Renal cortical epithelial cell (primary cell): ENCODE measurements around the gene TREML1. TPM values are rescaled to one million over a fixed set of nuclear protein-coding genes. Genes with fewer than 3 reads are reported as not detected.
A peak's percentile ranks its signal among the peaks of the same experiment; 100 is the strongest.

Experiments used
- DNase-seq: peaks from one replicate; pipeline ENCODE4 v3.0.0-alpha.2; 2011; ENCODE audit warnings: low read depth
- total RNA-seq: library from RNA; depleted of rRNA; stranded (reverse); fragments of >200 nt; gene quantifications from 2 replicates; pipeline ENCODE4 v1.2.3, GENCODE V29; 2014

Gene TREML1
- total RNA-seq, 1 donor from 2014 or later: not detected

DNA sequence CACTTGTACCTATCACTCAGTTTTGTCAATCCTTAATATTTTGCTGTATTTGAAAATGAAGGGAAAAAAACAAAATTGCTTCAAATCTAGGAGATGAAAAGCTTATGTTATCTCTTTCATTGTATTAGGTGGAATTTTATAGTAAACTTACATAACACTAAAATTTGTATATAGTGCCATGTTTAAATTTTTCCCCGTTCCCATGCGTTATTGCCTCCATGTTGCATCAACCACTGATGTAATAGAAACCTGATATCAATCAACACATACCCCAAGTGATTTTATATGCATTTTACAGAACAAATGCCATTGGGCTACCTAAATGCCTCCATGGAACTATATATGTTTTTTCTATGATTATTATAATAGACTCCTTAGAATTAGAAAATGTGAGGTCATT lies 23.5 kb upstream of the TREML1 start:
- no peak for DNase-seq

DNA sequence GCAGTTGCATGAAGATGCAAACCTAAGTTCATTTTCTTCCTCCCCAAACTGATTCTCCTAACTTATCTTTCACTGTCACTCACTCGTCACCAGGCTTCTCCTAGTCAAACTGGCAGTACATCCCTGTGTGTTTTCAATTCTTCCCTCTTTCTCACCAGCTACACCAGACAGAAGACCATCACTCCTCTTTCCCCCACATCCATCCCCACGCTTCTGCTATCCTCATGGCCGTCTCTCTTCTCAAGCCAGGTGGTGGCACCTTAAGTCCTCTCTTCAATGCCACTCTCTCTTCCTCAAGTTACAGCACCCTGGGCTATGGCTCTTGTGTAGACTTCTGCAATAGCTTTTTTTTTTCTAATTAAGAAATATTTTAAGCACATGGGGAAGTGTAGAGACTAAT lies 23.1 kb upstream of the TREML1 start:
- no peak for DNase-seq

DNA sequence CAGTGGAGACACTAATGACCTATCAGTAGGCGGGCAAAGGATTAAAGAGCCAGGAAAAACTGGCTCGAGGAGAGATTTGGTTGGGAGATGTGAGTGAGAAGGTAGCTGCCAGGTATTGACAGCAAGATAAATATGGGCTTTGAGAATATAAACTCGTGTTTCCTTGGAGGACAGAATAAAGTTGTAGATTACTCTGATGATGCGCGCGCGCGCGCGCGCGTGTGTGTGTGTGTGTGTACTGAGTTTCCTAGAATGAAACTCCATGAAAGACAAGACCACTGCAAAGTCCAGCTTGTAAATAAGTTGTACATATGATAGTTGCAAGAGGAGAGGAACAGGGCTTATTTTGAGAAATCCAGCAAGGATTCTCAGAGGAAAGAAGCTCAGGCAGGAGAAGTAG lies 22.0 kb upstream of the TREML1 start:
- DNase-seq: no peak

DNA sequence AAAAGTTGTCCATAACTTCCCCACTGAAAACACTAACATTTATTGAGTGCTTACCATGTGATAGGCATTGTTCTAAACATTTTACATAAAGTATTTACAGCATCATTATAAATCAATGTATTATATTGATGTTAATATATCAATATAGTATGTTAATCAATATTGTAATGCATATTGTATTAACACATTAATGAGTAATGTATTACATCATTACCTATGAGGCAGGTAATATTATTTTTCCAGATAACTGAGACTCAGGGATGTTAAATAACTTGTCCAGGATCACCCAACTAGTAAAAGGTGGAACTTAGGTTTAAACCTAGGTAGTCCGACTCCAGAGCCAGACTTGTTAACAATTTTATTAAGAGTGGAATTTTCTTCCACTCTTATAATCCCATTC lies 20.9 kb upstream of the TREML1 start:
- DNase-seq: no peak

DNA sequence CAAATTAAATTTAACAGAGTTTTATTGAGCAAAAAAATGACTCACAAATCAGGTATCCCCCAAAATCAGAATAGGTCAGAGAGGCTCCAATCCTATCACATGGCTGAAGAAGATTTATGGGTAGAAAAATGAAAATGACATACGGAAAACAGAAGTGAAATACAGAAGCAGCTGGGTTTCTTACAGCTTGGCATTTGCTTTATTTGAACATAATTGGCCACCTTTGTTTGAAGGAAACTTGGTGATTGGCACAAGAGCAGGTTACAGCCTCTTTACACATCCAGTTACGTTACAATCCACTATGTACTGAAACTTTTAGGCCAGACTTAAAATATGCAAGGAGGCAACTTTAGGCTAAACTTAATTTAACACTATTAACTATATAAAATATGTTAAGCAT lies 20.5 kb upstream of the TREML1 start:
- no peak for DNase-seq

DNA sequence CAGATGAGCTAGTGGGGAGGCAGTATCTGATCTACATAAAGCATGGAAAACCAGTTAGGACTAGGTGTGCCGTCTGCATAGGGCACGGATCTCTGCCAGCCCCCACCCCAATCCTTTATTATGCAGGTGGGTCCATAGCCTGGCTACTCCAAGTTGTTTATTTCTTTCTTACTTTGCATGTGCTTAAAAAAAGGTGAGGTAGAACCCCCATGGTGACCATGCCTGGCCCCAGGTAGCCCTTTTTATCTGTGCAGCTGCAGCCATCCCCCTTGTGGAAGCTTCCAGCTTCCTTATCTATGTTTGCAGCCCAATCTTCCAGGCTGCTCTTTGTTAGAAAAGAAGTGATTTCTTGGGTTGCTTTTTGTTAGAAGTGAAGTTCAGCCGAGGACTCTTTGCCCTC lies 17.8 kb upstream of the TREML1 start:
- DNase-seq: no peak

DNA sequence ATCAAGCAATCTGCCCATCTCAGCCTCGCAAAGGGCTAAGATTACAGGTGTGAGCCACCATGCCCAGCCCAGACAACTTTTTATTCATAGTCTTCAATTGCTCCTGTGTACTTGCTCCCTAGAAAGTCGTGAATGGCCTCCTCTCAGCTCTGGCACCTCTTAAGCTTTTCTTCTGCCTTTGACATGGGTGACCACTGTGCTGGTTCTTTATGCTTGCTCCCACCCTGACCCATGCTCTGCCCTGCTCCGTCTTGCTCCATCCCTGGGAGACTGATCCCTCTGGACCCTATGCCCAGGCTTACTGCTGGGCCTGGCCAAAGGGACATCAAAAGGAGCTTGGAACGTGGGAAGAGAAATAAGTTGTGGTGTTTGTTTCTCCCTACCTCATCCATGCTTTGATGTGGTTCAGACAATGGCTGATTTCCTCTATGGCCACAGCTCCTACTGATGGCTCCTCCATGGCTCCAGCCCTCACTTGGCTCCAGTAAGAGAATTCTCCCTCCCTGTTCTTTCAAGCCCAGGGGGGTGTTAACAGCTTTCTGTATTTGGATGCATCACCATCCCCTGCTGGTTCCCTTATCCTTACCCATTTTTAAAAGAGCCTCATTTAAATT lies 16.5 kb upstream of the TREML1 start:
- no peak for DNase-seq

DNA sequence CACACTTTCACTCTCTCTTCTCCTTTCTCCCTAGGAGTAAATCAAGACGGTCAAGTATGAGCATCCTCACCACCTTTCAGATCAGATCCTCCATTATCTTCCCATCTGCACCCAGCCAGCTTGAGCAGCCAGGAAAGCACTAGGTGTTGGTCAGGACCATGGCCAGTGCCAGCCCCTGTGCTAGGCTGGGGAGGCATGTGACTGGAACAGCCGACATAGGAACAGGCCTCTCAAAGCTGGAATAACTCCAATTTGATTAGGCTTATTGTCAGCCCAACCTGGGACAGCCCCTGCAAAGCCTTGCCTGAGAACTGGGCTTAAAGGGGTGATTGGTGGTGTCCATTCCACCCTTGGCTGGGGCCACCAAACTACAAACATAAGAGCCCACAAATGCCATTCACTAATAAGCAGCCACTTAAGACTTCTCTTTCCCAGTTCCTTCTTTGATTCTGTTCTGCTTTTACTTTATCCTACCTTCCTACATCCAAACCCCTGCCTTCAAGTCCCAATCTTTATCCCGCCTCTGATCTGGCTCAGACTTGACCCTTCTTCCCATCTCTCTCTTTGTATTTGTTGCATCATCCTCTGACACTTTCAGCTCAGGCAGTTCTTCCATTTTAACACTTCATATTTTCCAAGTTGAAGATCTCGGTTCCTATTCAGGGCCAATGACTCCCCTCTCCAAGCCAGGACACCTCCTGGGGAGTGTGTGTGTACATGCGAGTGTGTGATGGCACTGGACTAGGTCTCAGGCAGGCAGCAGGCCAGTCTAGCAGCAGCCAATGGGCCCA lies 13.2 kb upstream of the TREML1 start:
- DNase-seq: peak; percentile 13

DNA sequence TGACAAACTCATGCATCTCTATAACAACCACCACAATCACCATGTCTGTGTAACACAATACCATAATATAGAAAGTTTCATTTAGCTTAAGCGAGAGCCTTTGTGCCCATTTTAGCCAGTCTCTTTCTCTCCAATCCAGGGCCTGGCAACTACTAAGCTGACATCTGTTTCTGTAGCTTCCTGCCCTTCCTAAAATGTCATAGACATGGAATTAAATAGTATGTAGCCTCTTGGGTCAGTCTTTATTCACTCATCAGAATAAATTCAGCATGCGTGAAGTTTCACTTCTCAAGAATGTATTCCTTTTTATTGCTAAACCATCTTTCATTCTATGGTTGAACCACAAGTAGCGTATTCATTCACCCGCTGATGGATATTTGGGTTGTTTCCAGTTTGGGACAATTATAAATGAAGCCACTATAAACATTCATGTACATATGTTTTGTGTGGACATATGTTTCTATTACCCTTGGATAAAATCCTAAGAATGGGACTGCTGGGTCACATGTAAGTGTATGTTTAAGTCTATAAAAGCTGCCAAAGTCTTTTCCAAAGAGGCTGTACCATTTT lies 10.5 kb upstream of the TREML1 start:
- no peak for DNase-seq

DNA sequence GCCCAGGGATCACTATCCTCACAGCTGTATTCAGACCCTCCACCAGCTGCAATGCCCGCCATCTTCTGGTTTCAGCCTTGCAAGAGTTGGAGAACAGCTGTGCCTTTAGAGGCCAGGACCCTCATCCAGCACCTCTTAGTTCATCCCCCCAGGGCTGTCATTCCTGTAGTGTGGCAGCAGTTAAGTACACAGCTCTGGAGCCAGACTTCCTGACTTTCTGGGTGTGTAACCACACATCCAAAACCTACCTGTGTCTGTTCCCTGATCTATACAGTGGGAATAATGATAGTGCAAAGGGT lies 9.2 kb upstream of the TREML1 start:
- DNase-seq: no peak

DNA sequence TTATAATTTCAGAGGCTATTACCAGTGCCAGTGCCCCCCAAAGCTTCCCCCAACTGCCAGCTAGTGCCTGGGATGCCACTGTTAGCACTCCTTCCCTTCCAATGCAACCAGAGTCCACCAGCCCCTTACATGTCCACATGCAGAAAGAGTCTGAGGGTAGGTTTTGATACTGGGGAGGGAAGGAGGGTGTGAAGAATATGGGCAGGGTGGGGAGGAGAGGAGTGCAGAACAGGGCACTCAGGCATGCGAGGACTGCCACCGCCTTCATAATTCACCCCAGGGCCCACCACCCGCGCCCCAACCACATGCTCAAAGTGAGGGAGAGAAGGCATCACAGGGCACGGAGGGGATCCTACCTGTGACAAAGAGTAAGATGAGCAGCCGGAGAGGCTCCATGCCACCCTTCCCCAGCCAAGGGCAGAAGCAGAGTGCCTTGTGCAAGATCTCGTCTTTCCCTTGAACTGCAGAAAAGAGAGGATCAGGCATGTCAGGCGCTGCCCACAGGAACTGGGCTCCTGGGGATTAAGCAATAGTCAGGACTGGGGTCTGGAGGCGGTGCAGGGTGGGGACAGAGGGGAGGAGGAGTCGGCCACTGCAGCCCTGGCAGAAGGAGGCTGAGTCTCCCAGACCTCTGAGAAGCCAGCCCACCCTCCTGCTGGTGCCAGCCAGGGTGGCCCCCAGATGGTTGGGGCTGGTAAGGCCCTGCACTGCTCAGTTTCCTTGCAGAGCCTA lies 8.7 kb upstream of the TREML1 start, which contains the start of gene TREM2:
Gene TREM2 (minus strand): TSS at position 430 of the 732 bp plus-strand sequence. CDS start 34 bp downstream, at position 396.
- no peak for DNase-seq

DNA sequence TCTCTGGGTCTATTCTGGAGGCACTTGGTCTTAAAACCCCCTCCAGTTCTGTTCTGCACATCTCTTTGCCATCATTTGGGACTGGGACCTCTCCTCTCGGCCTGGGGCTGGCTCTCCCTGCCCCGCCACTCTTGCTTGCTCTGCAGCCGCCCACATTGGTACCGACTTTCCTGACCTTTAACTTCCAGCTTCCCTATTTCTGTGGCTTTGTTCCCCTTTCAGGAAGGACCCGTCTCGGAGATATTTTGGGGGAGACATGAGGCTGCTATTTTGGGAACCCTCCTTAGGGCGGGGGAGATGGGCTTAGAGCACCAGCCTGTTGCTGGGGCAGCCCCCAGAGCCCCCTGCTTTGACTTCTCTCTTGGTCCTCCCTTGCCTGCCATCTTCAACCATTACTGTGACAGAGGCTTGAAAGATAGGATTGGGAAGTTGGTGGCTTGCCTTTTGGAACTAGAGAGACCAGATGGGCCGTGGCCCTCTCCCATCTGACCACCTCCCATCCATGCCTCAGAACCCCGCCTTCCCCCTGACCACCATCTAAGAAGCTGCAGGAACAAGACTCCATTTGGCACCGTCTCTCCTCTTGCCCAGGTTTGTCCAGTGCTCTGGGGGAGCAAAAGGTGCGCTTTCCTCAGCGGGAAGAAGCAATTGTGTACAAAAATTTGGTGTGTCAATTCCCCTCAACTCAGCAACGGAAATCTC lies 7.9 kb upstream of the TREML1 start:
- DNase-seq: no peak

DNA sequence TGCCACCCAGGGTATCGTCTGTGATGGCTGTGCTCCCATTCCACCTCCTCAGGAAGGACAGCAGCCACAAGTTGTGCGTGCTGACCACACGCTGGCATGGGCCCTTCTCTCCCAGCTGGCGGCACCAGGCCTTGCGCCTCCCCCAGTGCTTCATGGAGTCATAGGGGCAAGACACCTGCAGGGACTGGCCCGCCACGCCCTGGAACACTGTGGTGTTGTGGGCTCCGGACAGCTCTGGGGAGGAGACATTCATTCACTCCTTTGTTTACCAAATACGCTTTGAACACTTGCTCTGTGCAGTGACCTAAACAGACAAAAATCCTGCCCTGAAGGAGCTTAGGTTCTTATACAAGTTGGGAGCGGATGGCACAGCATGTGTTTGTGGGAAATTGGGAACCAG lies 7.2 kb upstream of the TREML1 start:
- DNase-seq: no peak

DNA sequence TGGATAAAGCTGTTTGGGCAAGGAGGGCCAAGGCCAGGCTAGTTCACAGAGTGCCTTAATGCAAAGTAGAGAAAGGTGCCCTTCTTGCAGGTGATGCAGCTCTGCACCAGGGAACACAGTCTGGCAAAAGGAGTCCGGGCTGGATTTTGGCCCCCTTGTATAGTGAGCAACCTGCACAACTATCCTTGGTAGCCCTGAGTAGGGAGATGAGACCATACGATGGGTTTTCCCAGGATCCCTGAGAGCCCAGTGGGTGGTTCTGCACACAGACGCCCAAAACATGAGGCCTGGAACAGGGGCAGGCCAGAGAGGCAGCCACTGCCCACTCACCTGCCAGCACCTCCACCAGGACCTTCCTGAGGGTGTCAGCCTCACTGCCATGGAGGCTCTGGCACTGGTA lies 6.8 kb upstream of the TREML1 start:
- no peak for DNase-seq

DNA sequence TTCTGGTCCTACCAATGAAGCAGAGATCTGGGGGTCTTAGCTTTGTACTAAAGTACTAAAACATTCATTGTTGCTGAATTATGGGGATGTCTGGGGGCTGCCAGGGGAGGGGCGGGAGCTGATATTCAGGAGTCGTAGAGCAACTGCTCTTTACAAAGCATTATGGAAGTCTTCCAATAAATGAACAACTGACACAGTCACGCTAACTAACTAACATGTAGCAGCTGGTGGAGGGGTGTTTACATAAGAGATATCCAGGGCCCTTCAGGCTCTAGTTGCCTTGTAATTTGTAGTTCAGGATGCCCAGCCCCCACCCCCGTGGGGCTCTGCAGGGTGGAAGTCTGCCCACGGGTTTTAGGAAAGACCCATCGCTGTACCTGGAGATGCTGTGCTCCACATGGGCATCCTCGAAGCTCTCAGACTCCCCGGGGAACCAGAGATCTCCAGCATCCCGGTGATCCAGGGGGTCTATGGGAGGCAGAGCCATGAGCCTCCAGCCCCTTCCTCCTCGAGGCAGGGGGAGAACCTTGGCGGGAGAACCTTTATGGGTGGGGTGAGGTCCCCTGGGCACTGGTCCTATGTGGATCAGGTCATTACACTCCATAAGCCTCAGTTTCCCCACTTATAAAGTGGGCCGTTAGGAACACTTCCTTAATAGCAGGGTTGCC lies 5.4 kb upstream of the TREML1 start:
- no peak for DNase-seq

DNA sequence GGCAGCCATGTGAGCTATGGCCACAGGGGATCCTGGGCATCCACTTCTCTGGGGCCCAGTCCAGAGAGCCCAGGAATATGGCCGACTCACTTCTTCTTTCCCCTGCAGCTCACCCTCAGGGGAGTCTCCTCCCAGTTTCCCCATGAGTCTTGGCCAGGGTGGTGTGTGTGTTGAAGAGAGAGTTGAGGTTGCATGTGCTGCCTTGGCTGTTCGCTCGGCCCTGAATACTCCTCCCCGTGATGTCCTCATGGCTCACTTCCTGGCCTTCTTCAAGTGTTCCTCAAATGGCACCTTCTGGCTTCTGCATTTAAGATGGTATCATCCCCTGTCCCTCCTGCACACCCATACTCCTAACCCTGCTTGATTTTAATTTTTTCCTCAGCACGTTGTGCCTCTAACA lies 3.2 kb upstream of the TREML1 start:
- no peak for DNase-seq

DNA sequence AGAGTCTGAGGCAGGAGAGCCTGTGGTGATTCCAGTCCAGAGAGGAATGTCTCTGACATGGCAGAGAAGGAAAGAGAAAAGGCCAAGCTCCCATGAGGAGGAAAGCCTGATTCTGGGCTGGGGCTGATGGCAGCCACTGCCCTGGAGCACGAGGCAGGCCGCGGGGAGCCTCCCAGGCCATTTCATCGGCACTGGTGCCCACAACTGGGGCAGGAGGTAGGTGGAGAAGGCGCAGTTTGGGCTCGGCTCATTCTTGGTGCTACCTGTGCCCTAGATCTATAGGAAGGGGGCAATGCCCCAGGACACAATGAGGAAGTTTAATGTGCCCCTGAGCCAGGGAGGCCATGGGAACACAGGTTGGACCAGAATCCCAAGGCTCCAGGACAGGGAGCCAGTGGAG lies 2.6 kb upstream of the TREML1 start:
- DNase-seq: no peak

DNA sequence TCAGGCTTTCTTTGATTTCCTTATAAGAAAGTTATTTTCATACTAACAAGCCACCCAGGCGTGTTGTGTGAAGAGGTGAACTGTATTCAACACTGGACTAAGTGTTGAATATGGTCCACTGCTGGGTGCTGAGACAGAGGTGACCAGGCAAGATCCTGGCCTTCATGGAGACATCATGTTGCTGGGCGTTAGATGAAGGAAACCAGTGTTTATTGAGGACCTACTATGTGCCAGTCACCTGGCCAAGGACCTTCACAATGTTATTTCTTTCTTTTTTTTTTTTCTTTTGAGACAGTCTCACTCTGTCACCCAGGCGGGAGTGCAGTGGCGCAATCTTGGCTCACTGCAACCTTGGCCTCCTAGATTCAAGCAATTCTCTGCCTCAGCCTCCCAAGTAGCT lies 1.9 kb upstream of the TREML1 start:
- no peak for DNase-seq

DNA sequence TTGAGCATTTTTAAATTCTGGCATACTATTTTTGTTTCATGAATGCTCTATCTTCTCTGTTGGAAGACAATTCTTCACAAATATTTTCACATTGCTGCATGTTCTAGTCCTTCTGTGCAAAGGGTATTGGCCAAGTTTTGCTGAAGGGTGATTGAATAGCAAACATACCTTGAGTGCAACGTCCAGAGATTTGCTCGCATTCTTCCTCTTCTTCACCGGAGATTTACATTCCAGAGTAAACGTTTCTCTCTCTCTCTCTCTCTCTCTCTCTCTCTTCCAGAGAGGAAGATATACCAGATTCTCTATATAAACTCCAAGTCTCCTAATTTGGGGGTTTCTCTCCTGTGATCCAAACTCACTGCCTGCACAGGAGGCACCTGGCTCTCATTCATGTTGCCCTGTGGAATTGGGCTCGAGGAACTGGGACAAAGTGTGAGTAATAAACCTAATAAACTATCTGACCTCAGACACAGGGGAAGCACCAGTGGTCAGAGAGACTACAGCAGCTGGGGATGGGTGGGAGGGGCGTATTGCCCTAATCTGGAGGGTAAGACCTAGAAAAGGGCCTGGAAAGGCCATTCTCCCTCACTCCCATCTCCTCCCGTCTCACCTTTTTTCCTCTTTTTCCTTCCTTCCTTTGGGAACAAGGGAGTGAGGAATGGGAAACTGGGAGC lies 1.1 kb upstream of the TREML1 start:
- DNase-seq: peak; percentile 38

DNA sequence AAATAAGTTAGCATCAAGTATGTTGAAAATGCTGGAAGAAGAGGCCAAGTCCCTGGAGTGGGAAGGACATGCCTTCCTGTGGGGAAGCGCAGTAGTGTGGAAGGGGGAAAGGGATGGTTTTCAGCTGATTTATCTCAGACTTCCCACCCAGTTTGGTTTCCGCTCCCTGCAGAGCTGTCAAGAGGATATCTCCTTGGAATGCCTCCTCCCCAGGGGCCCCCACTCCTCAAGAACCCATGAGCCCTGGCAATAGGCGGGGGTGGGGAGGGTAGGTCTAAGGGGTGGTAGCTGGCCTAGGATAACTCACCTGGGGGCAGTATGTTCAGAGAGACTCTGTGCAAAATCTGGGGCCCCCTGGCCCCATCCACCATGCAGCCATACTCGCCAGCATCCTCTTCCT lies 696 bp downstream of the TREML1 start:
- DNase-seq: no peak

DNA sequence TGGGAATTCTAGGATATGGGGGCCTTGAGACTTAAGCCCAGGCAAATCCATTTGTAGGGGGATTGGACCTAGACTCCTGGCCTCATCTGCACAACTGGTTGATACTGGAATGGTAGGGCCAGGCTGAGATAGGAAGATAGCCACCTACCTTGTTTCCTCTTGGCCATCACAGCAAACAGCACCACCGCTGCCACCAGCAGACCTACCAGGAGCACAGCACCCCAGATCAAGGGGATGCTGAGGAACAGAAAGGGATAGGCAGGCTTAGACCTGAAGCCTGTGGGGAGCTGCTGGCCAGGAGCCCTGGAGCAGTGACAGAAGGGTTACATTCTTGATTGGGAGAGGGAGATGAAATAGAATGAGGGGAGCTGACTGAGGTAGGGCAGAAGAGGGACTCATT lies 3.5 kb downstream of the TREML1 start:
- no peak for DNase-seq
